SK-N-SH treated with all-trans-retinoic acid at 6 μM for 48 hours (cell line): ENCODE results near the gene GLP2R.

Experiments used
- ATAC-seq: fragments of 200-7000 bp; cut with Tn5 transposase; 3 replicates; pipeline ENCODE4 v1.9.1; 2020; ENCODE audit warnings: mild to moderate bottlenecking, moderate library complexity
- ARNTL ChIP-seq: fragments of 450-650 bp; formaldehyde crosslinking; IDR thresholded peaks from 2 replicates; pipeline ENCODE4 v1.5.0; 2020; ENCODE audit warnings: low read depth, mild to moderate bottlenecking, moderate library complexity, borderline replicate concordance
- BACH2 ChIP-seq: fragments of 250-450 bp; sonication (Bioruptor Pico); IDR thresholded peaks from 2 replicates; pipeline ENCODE4 v1.9.0; 2021; ENCODE audit warnings: mild to moderate bottlenecking, borderline replicate concordance
- CSDC2 ChIP-seq: fragments of 250-450 bp; sonication (Bioruptor Pico); IDR thresholded peaks from 2 replicates; pipeline ENCODE4 v1.5.0; 2020; ENCODE audit warnings: mild to moderate bottlenecking, moderate library complexity
- ESRRG ChIP-seq: fragments of 250-450 bp; sonication (Bioruptor Pico); IDR thresholded peaks from 2 replicates; pipeline ENCODE4 v1.6.1; 2021; ENCODE audit warnings: mild to moderate bottlenecking
- GLIS3 ChIP-seq: fragments of 250-450 bp; sonication (Bioruptor Pico); IDR thresholded peaks from 2 replicates; pipeline ENCODE4 v1.5.0; 2020; ENCODE audit warnings: mild to moderate bottlenecking, moderate library complexity
- ISL1 ChIP-seq: fragments of 250-450 bp; sonication (Bioruptor Pico); IDR thresholded peaks from 2 replicates; pipeline ENCODE4 v2.1.2; 2022; ENCODE audit warnings: mild to moderate bottlenecking, moderate library complexity
- OSR1 ChIP-seq: fragments of 250-450 bp; sonication (Bioruptor Pico); IDR thresholded peaks from 2 replicates; pipeline ENCODE4 v1.8.0; 2022; ENCODE audit warnings: moderate library complexity, mild to moderate bottlenecking, inconsistent platforms
- PPARA ChIP-seq: fragments of 250-450 bp; sonication (Bioruptor Pico); IDR thresholded peaks from 2 replicates; pipeline ENCODE4 v1.5.0; 2020; ENCODE audit warnings: mild to moderate bottlenecking, borderline replicate concordance
- RARB ChIP-seq: fragments of 250-450 bp; sonication (Bioruptor Pico); IDR thresholded peaks from 2 replicates; pipeline ENCODE4 v1.8.0; 2021; ENCODE audit warnings: mild to moderate bottlenecking, moderate library complexity
- SNAI2 ChIP-seq: fragments of 250-450 bp; sonication (Bioruptor Pico); IDR thresholded peaks from 2 replicates; pipeline ENCODE4 v1.5.0; 2020; ENCODE audit warnings: mild to moderate bottlenecking, moderate library complexity
- TCF4 ChIP-seq: fragments of 250-450 bp; sonication (Bioruptor Pico); IDR thresholded peaks from 2 replicates; pipeline ENCODE4 v1.8.0; 2021; ENCODE audit warnings: mild to moderate bottlenecking, moderate library complexity, borderline replicate concordance
- TOX ChIP-seq: fragments of 250-450 bp; sonication (Bioruptor Pico); IDR thresholded peaks from 2 replicates; pipeline ENCODE4 v1.8.0; 2021; ENCODE audit warnings: mild to moderate bottlenecking, moderate library complexity, borderline replicate concordance
- ZC3H10 ChIP-seq: fragments of 250-450 bp; sonication (Bioruptor Pico); IDR thresholded peaks from 2 replicates; pipeline ENCODE4 v1.5.1; 2021; ENCODE audit warnings: mild to moderate bottlenecking, moderate library complexity
- ZFP30 ChIP-seq: fragments of 450-650 bp; formaldehyde crosslinking; IDR thresholded peaks from 2 replicates; pipeline ENCODE4 v1.5.0; 2022; ENCODE audit warnings: mild to moderate bottlenecking, moderate library complexity
- ZNF70 ChIP-seq: fragments of 450-650 bp; formaldehyde crosslinking; IDR thresholded peaks from 2 replicates; pipeline ENCODE4 v1.5.0; 2020; ENCODE audit warnings: mild to moderate bottlenecking, moderate library complexity
- ZNF8 ChIP-seq: fragments of 450-650 bp; formaldehyde crosslinking; IDR thresholded peaks from 2 replicates; pipeline ENCODE4 v1.5.0; 2020; ENCODE audit warnings: mild to moderate bottlenecking, moderate library complexity
- TF ChIP-seq, protein P1 (sequence below): fragments of 250-450 bp; sonication (Bioruptor Pico); IDR thresholded peaks from 2 replicates; pipeline ENCODE4 v1.5.1; 2021; ENCODE audit warnings: mild to moderate bottlenecking, moderate library complexity
- TF ChIP-seq, protein P2 (sequence below): fragments of 250-450 bp; sonication (Bioruptor Pico); IDR thresholded peaks from 2 replicates; pipeline ENCODE4 v1.5.0; 2020; ENCODE audit warnings: mild to moderate bottlenecking, moderate library complexity
- TF ChIP-seq, protein P3 (sequence below): fragments of 250-450 bp; sonication (Bioruptor Pico); IDR thresholded peaks from 2 replicates; pipeline ENCODE4 v1.8.0; 2021; ENCODE audit warnings: low read depth, mild to moderate bottlenecking, moderate library complexity, borderline replicate concordance
- TF ChIP-seq, protein P4 (sequence below): fragments of 250-450 bp; sonication (Bioruptor Pico); IDR thresholded peaks from 2 replicates; pipeline ENCODE4 v1.5.1; 2020; ENCODE audit warnings: low read depth, mild to moderate bottlenecking, moderate library complexity
- TF ChIP-seq, protein P5 (sequence below): fragments of 250-450 bp; sonication (Bioruptor Pico); IDR thresholded peaks from 2 replicates; pipeline ENCODE4 v1.8.0; 2020; ENCODE audit warnings: mild to moderate bottlenecking, moderate library complexity, borderline replicate concordance

The GLP2R gene

DNA sequence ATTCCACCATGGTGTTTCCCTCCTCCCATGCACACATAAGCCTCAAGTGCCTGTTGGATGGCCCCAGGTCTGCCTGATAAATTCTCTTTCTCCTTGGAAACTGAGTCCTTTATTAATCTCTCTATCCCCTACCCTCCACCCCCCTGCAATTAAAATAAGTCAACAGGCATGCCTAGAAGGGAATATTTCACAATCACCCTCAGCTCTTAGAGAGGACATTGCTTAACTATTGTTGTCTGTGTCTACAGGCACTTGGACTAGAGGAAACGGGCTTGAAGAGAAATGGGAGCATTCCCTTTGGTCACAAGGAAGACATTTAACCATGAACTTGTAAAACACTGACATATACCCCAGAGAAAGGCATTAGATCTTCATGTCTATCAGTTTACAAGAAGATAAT lies 39.9 kb downstream of the GLP2R start:
- no peak for ATAC-seq
- TF ChIP-seq PPARA (CRISPR knock-in tag): no peak
- TF ChIP-seq, protein P1, sequence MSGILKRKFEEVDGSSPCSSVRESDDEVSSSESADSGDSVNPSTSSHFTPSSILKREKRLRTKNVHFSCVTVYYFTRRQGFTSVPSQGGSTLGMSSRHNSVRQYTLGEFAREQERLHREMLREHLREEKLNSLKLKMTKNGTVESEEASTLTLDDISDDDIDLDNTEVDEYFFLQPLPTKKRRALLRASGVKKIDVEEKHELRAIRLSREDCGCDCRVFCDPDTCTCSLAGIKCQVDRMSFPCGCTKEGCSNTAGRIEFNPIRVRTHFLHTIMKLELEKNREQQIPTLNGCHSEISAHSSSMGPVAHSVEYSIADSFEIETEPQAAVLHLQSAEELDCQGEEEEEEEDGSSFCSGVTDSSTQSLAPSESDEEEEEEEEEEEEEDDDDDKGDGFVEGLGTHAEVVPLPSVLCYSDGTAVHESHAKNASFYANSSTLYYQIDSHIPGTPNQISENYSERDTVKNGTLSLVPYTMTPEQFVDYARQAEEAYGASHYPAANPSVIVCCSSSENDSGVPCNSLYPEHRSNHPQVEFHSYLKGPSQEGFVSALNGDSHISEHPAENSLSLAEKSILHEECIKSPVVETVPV (CRISPR knock-in tag): no peak
- TF ChIP-seq ESRRG (CRISPR knock-in tag): no peak
- no peak for TF ChIP-seq BACH2
- TF ChIP-seq ZNF8 (CRISPR knock-in tag): no peak
- TF ChIP-seq TCF4 (CRISPR knock-in tag): no peak
- TF ChIP-seq, protein P2, sequence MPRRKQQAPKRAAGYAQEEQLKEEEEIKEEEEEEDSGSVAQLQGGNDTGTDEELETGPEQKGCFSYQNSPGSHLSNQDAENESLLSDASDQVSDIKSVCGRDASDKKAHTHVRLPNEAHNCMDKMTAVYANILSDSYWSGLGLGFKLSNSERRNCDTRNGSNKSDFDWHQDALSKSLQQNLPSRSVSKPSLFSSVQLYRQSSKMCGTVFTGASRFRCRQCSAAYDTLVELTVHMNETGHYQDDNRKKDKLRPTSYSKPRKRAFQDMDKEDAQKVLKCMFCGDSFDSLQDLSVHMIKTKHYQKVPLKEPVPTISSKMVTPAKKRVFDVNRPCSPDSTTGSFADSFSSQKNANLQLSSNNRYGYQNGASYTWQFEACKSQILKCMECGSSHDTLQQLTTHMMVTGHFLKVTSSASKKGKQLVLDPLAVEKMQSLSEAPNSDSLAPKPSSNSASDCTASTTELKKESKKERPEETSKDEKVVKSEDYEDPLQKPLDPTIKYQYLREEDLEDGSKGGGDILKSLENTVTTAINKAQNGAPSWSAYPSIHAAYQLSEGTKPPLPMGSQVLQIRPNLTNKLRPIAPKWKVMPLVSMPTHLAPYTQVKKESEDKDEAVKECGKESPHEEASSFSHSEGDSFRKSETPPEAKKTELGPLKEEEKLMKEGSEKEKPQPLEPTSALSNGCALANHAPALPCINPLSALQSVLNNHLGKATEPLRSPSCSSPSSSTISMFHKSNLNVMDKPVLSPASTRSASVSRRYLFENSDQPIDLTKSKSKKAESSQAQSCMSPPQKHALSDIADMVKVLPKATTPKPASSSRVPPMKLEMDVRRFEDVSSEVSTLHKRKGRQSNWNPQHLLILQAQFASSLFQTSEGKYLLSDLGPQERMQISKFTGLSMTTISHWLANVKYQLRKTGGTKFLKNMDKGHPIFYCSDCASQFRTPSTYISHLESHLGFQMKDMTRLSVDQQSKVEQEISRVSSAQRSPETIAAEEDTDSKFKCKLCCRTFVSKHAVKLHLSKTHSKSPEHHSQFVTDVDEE (CRISPR knock-in tag): no peak
- TF ChIP-seq ARNTL (CRISPR knock-in tag): no peak
- TF ChIP-seq ZC3H10 (CRISPR knock-in tag): no peak
- TF ChIP-seq, protein P3, sequence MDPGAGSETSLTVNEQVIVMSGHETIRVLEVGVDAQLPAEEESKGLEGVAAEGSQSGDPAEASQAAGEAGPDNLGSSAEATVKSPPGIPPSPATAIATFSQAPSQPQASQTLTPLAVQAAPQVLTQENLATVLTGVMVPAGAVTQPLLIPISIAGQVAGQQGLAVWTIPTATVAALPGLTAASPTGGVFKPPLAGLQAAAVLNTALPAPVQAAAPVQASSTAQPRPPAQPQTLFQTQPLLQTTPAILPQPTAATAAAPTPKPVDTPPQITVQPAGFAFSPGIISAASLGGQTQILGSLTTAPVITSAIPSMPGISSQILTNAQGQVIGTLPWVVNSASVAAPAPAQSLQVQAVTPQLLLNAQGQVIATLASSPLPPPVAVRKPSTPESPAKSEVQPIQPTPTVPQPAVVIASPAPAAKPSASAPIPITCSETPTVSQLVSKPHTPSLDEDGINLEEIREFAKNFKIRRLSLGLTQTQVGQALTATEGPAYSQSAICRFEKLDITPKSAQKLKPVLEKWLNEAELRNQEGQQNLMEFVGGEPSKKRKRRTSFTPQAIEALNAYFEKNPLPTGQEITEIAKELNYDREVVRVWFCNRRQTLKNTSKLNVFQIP (CRISPR knock-in tag): no peak
- TF ChIP-seq TOX (CRISPR knock-in tag): no peak
- no peak for TF ChIP-seq OSR1
- TF ChIP-seq SNAI2 (CRISPR knock-in tag): no peak
- no peak for TF ChIP-seq ISL1 (CRISPR knock-in tag)

DNA sequence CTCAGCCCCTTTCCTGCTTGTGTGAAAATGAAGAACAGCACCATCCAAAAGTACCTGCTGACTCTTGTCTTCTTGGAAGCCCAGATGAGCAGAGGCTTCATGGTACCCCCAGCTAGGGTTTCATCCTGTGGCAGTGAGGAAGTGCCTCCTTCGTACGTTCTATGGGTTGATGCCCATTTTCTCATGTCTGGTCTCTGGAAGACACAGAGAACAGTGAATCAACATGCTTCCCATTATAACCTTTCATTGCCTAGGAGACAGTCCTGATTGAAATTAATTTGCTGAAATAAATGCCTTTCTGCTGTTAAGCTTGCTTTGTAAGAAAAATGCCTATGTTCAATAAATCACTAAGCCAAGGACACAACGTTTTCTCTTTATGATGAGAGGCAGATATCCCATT lies 42.8 kb downstream of the GLP2R start:
- no peak for ATAC-seq
- TF ChIP-seq CSDC2 (CRISPR knock-in tag) (no peak), SNAI2 (CRISPR knock-in tag) (no peak), TCF4 (CRISPR knock-in tag) (no peak), ZFP30 (CRISPR knock-in tag) (no peak), ZNF70 (CRISPR knock-in tag) (no peak), ARNTL (CRISPR knock-in tag) (no peak)

DNA sequence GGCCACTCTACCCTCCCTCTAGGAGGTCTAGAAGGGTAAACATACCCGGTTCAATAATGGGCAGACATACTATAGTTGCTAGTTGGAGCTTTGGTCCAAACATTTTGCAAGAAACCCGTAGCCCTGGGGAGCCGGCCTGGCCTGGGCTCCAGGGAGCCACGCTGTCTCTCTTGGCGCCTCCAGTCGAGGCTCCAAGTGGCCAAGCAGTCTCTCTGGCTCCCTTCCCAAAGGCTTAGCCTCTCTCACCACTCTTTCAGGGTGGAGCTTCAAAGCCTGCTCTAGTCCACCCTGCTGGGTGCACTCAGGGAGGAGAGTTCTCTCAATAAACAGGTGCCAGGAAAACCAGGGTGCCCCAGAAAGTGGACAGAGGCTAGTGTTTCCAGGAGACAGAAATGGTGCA lies 47.1 kb downstream of the GLP2R start:
- no peak for ATAC-seq
- TF ChIP-seq, protein P1 (CRISPR knock-in tag): no peak
- TF ChIP-seq ISL1 (CRISPR knock-in tag) (no peak), ARNTL (CRISPR knock-in tag) (no peak), PPARA (CRISPR knock-in tag) (no peak), ZNF8 (CRISPR knock-in tag) (no peak), TCF4 (CRISPR knock-in tag) (no peak), SNAI2 (CRISPR knock-in tag) (no peak), RARB (no peak), BACH2 (no peak), GLIS3 (CRISPR knock-in tag) (no peak), ZNF70 (CRISPR knock-in tag) (no peak), TOX (CRISPR knock-in tag) (no peak), ESRRG (CRISPR knock-in tag) (no peak), OSR1 (no peak)
- TF ChIP-seq, protein P3 (CRISPR knock-in tag): no peak
- TF ChIP-seq, protein P2 (CRISPR knock-in tag): no peak
- TF ChIP-seq, protein P4, sequence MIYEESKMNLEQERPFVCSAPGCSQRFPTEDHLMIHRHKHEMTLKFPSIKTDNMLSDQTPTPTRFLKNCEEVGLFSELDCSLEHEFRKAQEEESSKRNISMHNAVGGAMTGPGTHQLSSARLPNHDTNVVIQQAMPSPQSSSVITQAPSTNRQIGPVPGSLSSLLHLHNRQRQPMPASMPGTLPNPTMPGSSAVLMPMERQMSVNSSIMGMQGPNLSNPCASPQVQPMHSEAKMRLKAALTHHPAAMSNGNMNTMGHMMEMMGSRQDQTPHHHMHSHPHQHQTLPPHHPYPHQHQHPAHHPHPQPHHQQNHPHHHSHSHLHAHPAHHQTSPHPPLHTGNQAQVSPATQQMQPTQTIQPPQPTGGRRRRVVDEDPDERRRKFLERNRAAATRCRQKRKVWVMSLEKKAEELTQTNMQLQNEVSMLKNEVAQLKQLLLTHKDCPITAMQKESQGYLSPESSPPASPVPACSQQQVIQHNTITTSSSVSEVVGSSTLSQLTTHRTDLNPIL: no peak
- TF ChIP-seq, protein P5, sequence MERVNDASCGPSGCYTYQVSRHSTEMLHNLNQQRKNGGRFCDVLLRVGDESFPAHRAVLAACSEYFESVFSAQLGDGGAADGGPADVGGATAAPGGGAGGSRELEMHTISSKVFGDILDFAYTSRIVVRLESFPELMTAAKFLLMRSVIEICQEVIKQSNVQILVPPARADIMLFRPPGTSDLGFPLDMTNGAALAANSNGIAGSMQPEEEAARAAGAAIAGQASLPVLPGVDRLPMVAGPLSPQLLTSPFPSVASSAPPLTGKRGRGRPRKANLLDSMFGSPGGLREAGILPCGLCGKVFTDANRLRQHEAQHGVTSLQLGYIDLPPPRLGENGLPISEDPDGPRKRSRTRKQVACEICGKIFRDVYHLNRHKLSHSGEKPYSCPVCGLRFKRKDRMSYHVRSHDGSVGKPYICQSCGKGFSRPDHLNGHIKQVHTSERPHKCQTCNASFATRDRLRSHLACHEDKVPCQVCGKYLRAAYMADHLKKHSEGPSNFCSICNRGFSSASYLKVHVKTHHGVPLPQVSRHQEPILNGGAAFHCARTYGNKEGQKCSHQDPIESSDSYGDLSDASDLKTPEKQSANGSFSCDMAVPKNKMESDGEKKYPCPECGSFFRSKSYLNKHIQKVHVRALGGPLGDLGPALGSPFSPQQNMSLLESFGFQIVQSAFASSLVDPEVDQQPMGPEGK: no peak
